K562 treated with DMSO at 1 percent for 48 hours (cell line): Measurements from ENCODE around the gene STAT2. TPM values are rescaled to one million over a fixed set of nuclear protein-coding genes. Genes with fewer than 3 reads are reported as not detected.

Source experiments
- total RNA-seq: library from RNA; unstranded; fragments of 300-600 nt; gene quantifications from 2 replicates; pipeline ENCODE4 v1.2.3, GENCODE V29; 2022; ENCODE audit warnings: low replicate concordance; ENCODE audit errors: extremely low read depth

Gene STAT2
- not detected in 2 replicates for total RNA-seq

DNA sequence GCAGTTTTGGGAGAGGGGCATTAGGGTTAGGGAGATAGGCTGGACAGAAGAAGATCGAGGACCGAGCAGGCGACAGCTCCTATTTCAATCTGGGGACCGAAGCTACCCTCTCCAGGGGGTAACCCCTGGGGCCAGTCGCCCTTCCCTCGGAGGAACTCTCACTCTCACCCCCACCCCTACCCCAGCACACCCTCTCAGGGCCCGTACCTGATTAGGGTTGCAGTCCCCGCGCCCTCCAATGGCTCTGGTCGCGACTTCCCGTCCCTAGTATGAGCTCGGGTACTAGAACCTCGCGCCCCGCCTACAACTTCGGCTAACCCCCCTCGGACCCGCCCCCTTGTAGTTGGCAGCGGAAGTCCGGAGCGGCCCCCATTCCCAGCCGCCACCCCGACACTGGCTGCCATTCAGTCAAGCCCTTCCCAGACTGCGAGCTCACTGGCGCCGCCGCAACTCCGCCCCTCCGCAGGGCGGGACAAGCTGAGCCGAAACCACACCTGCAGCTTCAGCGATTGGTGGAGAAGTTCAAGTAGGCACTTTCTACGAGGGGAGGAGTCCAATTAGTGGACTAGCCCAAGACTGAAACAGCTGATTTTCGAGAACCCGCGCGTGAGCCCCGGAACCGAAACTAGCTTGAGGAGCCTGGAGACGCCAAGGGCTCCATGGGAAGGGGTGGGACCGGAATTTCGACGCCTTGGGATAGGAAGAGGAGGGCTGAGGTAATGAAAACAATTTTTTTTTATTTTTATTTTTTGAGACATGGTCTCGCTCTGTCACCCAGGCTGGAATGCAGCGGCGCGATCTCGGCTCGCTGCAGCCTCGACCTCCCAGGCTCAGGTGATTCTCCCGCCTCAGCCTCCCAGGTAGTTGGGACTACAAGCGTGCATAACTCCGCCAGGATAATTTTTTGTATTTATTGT lies at the start of gene STAT2:
Gene STAT2, minus strand, starts transcription at position 257 of the 917 bp plus-strand sequence. CDS start 3,536 bp downstream, outside the sequence.

DNA sequence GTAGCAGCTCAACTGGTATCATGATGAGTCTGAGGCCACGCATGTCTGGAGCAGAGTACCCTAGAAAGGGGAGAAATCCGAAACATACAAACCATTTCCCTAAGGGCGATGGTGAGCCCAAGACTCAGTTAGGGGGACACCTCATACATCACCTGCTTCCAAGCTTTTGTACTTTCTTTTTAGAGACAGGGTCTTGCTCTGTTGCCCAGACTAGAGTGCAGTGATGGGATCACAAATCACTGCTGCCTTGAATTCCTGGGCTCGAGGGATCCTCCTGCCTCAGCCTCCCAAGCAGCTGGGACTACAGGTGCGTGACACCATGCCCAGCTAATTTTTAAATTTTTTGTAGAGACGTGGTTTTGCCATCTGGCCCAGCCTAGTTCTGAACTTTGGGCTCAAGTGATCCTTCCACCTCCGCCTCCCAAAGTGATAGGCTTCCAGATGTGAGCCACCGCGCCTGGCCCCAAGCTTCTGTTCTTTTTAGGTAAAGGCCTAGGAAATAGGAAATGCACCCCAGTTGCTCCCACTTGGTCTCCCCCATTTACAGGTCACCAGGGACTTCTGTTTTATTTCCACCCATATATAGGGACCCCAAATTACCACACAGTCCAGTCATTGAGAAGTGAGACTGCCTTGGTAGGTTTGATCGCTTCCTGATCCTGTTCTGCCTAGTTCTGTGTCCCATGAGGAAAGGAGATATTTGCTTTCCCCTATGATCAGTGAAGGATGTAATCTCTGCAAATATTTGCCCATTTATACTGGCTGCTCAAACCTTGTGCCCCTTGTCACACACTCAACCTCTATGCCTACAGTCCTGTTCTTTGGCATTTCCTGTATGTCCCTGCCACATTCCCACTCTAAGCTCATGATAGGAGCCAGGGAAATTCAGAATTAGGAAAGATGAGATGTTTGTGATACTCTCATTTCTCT lies 2.5 kb upstream of the STAT2 start, which contains the start of gene APOF:
Gene APOF, minus strand, starts transcription at position 728 of the 930 bp plus-strand sequence. Its CDS starts 112 bp downstream, at position 616.

DNA sequence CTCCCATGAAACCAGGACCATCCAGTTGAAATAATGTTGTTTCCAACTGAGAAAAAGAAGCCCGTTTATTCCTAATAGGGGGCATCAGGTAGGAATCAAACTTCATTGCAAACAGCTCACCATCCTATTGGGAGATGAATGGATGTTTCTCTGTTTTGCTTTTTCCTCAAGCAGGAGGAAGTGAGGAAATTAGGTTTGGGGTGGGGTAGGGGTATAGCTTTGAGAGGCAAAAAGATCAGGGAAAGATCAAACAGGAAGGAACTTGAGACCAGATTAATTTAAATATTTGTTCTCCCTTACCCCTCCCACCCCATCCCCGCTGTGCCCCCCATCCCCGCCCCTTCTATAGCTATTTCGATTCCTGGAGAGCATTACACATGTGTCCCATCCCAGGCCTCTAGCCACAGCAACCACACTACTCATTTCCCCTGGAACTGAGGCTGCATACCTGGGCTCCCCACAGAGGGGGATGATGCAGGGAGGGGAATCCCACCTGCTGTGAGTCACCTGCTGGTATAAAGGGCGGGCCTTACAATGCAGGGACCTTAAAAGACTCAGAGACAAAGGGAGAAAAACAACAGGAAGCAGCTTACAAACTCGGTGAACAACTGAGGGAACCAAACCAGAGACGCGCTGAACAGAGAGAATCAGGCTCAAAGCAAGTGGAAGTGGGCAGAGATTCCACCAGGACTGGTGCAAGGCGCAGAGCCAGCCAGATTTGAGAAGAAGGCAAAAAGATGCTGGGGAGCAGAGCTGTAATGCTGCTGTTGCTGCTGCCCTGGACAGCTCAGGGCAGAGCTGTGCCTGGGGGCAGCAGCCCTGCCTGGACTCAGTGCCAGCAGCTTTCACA lies 21.4 kb downstream of the STAT2 start, which contains the start of gene IL23A:
Gene IL23A, plus strand, starts transcription at position 577 of the 850 bp plus-strand sequence. Its CDS starts 161 bp downstream, at position 738.

GRCh38 chr12:56333679-56334489 lies 26.0 kb downstream of the STAT2 start, which contains the start of gene PAN2:
PAN2 (minus strand) TSS chr12:56334000; CDS start chr12:56333094, 906 bp downstream.

GRCh38 chr12:56315622-56316473 lies 44.1 kb downstream of the STAT2 start, which contains the start of gene CNPY2:
CNPY2 (minus strand) TSS chr12:56315988; CDS start chr12:56315217, 771 bp downstream.

DNA sequence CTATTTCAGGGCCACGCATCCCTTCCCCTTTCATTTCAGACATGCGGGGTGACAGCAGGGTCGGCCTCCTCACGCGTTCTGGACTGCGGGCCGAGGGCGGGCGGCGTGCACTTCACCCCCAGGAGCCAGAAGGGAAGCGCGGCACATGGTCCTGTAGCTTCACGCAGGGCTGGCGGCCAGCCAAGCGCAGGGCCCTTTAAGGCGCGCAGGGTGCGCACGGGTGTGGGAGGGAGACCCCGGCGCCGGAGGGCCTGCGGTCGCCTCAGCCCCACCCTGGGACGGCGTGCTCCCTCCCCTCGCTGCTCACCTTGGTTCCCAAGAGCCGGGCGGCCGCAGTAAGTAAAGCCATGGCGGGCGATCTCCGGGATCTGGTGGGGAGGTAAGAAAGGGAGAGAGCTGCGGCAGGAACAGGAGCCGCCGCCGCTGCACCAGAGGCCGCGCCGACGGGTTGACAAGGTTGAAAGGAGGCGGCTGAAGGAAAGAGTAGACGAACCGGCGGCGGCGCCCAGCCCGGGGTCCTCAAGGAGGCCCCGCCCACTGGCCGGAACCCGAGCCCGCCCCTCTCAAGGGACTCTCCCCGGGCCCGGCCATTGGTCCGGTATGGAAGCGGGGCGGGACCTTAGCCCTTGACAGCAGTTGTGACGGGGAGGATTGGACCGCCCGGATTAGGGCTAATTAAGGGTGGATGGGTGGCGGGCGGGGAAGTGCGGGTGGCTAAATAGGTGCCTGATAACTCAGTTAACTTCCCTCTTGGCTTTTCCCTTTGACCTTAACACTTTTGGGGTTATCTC lies 59.9 kb downstream of the STAT2 start, which contains the start of gene CS:
Gene CS, minus strand, starts transcription at position 478 of the 791 bp plus-strand sequence. Its CDS starts 129 bp downstream, at position 349.

Other genes with a start within 250 kb of the STAT2 start
- 6,813 TPM in 1 of 2 replicates, not detected in the other for gene RPL41, start 243.5 kb downstream of the STAT2 start, total RNA-seq
- not detected in 2 replicates for gene ZC3H10, start 241.8 kb downstream of the STAT2 start, total RNA-seq
- gene ESYT1, start 231.8 kb downstream of the STAT2 start, total RNA-seq = 641 TPM in 1 of 2 replicates, not detected in the other
- not detected in 2 replicates for gene MYL6B, start 207.5 kb downstream of the STAT2 start, total RNA-seq
- gene MYL6, start 201.7 kb downstream of the STAT2 start, total RNA-seq = 1,727 TPM in 1 of 2 replicates, not detected in the other
- gene SMARCC2, start 170.6 kb downstream of the STAT2 start, total RNA-seq = not detected in 2 replicates
- not detected in 2 replicates for gene RNF41, start 138.2 kb downstream of the STAT2 start, total RNA-seq
- gene NABP2, start 135.8 kb downstream of the STAT2 start, total RNA-seq = not detected in 2 replicates
- gene SLC39A5, start 130.1 kb downstream of the STAT2 start, total RNA-seq = not detected in 2 replicates
- not detected in 2 replicates for gene ANKRD52, start 101.7 kb downstream of the STAT2 start, total RNA-seq
- not detected in 2 replicates for gene COQ10A, start 93.2 kb downstream of the STAT2 start, total RNA-seq
- 326 TPM in 1 of 2 replicates, not detected in the other for gene CS, start 59.8 kb downstream of the STAT2 start, total RNA-seq
- gene CNPY2, start 44.1 kb downstream of the STAT2 start, total RNA-seq = not detected in 2 replicates
- gene PAN2, start 26.1 kb downstream of the STAT2 start, total RNA-seq = not detected in 2 replicates
- gene IL23A, start 21.2 kb downstream of the STAT2 start, total RNA-seq = not detected in 2 replicates
- not detected in 2 replicates for gene APOF, start 2.8 kb upstream of the STAT2 start, total RNA-seq
- gene TIMELESS, start 89.3 kb upstream of the STAT2 start, total RNA-seq = not detected in 2 replicates
- not detected in 2 replicates for gene MIP, start 94.5 kb upstream of the STAT2 start, total RNA-seq
- not detected in 2 replicates for gene SPRYD4, start 108.5 kb upstream of the STAT2 start, total RNA-seq
- gene GLS2, start 128.1 kb upstream of the STAT2 start, total RNA-seq = not detected in 2 replicates
- not detected in 2 replicates for gene RBMS2, start 161.7 kb upstream of the STAT2 start, total RNA-seq